VCaP (cell line): ENCODE data around the gene CAVIN3.
"Not testable (repeated sequence)": the region's sequence is repeated elsewhere in the genome, so short reads cannot be mapped to it uniquely, and the experiment has no call there.

Source experiments
- H3K27ac ChIP-seq: fragments of 450-650 bp; 2 replicates; pipeline ENCODE4 v1.5.1; 2017
- CTCF ChIP-seq: fragments of 450-650 bp; conservative IDR thresholded peaks from 2 replicates; pipeline ENCODE4 v1.5.1; 2017; ENCODE audit warnings: mild to moderate bottlenecking, moderate library complexity

The CAVIN3 gene

GRCh38 chr11:6285019-6285418 lies 35.3 kb downstream of the CAVIN3 start:
- no peak for TF ChIP-seq CTCF
- no peak overlapping the region for H3K27ac ChIP-seq

DNA sequence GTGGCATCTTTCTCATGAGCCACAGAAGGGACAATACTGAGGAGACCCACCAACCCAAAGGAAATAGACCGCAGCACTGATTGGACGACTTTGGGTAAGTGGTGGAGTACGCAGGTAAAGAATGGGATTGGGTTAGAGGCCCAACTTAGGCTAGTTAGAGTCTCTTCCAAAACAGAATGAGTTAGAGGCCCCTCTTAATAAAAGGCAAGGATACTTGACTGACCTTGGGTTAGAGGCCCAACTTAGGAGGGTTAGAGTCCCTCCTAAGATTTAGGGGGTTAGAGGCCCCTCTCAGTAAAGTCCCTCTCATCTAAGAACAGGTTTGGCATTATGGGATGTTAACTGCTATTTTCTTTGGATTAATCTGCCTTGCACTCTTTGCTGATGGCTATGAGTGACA lies 36.1 kb downstream of the CAVIN3 start:
- no peak overlapping the region for H3K27ac ChIP-seq
- no peak for TF ChIP-seq CTCF

- H3K27ac ChIP-seq: no peak overlapping the region
- no peak for TF ChIP-seq CTCF
Measured at GRCh38 chr11:6283453-6284023, 36.8 kb downstream of the CAVIN3 start.

- not testable (repeated sequence) for H3K27ac ChIP-seq
Measured at GRCh38 chr11:6280809-6281208, 39.5 kb downstream of the CAVIN3 start.

DNA sequence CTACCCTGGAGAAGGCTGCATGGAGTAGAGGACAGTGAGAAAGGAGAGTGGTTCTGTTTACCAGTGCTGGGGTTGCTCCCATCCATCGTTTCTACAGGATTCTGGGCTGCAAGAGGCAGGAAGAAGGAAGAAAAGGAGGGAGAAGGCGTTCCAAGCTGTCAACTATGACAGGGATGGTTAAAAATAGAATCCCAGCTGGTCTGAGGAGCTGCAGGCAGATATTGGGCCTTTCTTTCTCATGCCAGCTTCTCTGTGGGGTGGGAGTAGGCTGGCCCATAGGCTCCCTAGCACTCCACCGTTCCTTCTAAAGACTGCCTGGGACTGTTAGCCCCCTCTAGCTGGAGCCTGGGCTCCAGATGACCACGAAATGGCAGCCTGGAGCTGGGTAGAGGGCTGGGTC lies 47.1 kb downstream of the CAVIN3 start:
- no peak overlapping the region for H3K27ac ChIP-seq
- no peak for TF ChIP-seq CTCF

DNA sequence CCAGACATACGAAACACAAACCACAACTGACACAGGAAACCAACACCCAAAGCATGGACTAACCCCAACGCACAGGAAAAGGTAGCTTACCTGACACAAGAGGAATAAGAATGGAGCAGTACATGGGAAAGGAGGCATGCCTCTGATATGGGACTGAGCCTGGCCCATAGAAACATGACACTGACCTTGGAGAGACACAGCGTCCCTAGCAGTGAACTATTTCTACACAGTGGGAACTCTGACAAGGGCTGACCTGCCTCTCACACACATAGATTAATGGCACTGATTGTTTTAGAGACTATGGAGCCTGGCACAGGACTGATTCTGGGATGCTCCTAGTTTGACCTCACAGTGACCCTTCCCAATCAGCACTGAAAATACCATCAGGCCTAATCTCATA lies 48.7 kb downstream of the CAVIN3 start:
- no peak overlapping the region for H3K27ac ChIP-seq
- no peak for TF ChIP-seq CTCF

- no peak overlapping the region for H3K27ac ChIP-seq
- TF ChIP-seq CTCF: no peak
Measured at GRCh38 chr11:6270584-6271246, 49.6 kb downstream of the CAVIN3 start.

GRCh38 chr11:6269994-6270393 lies 50.3 kb downstream of the CAVIN3 start:
- H3K27ac ChIP-seq: no peak overlapping the region
- TF ChIP-seq CTCF: no peak
